NCI-H460 (cell line): ENCODE data around the gene DCX. TPM values are rescaled to one million over a fixed set of nuclear protein-coding genes. Genes with fewer than 3 reads are reported as not detected.
A peak's percentile ranks its signal among the peaks of the same experiment; 100 is the strongest.

Experiments
- DNase-seq: peaks from one replicate; pipeline ENCODE4 v3.0.0-alpha.2; 2016; ENCODE audit warnings: low read depth; ENCODE audit errors: extremely low read depth
- total RNA-seq: library from RNA; depleted of rRNA; stranded (reverse); fragments of >200 nt; shearing (Covaris generic); gene quantifications from 2 replicates; pipeline ENCODE4 v1.2.3, GENCODE V29; 2014

Gene DCX
- total RNA-seq, 1 experiment from 2014 or later, result not detected

- no peak for DNase-seq
These were observed 92.5 kb downstream of the DCX start for GRCh38 chrX:111319451-111319850.

- DNase-seq, result no peak
These were observed 93.1 kb downstream of the DCX start for GRCh38 chrX:111318901-111319300.

- DNase-seq, result no peak
These were observed 102.9 kb downstream of the DCX start for GRCh38 chrX:111309083-111309482.

- no peak for DNase-seq
These were observed 104.0 kb downstream of the DCX start for GRCh38 chrX:111308039-111308438.

GRCh38 chrX:111302284-111302683 is 109.7 kb downstream of the DCX start:
- no peak for DNase-seq

GRCh38 chrX:111288841-111289240 is 123.2 kb downstream of the DCX start:
- DNase-seq, result no peak

GRCh38 chrX:111284631-111285293 is 127.2 kb downstream of the DCX start:
- DNase-seq, result no peak

- DNase-seq, result no peak
These were observed 128.5 kb downstream of the DCX start for GRCh38 chrX:111283446-111283845.

- no peak for DNase-seq
These were observed 129.0 kb downstream of the DCX start for GRCh38 chrX:111282991-111283390.

GRCh38 chrX:111282139-111282538 is 129.9 kb downstream of the DCX start:
- no peak for DNase-seq

GRCh38 chrX:111270339-111270738 is 141.7 kb downstream of the DCX start, which contains the start of gene CAPN6:
Gene CAPN6, minus strand, starts transcription at chrX:111270483. Its CDS starts 6,547 bp downstream, at chrX:111263936.
- peak; percentile 1 for DNase-seq

GRCh38 chrX:111268506-111268905 is 143.5 kb downstream of the DCX start:
- no peak for DNase-seq

- no peak for DNase-seq
These were observed 146.5 kb downstream of the DCX start for GRCh38 chrX:111265486-111265885.

GRCh38 chrX:111264385-111264784 is 147.6 kb downstream of the DCX start:
- DNase-seq, result no peak

- no peak for DNase-seq
These were observed 149.9 kb downstream of the DCX start for GRCh38 chrX:111262086-111262485.

- DNase-seq, result no peak
These were observed 151.5 kb downstream of the DCX start for GRCh38 chrX:111260451-111260850.

GRCh38 chrX:111259559-111259958 is 152.4 kb downstream of the DCX start:
- DNase-seq, result no peak

- DNase-seq, result no peak
These were observed 154.3 kb downstream of the DCX start for GRCh38 chrX:111257733-111258132.

- DNase-seq, result peak; percentile 2
These were observed 156.9 kb downstream of the DCX start for GRCh38 chrX:111254896-111255693.

- DNase-seq, result peak; percentile 20
These were observed 167.7 kb downstream of the DCX start for GRCh38 chrX:111244235-111244750.
